ENCODE measurements around the gene ZNF710.

ZNF710 gene

GRCh38 chr15:90126596-90127435 is 125.7 kb downstream of the ZNF710 start:
- no peak for TF ChIP-seq POLR2A (IDR thresholded peaks at IDR 0.05; ENCODE audit: low read length)
- TF ChIP-seq GATA1 (IDR thresholded peaks at IDR 0.05; ENCODE audit: low read depth, low read length), result no peak
- DNase-seq, result no peak

- no peak for DNase-seq
- TF ChIP-seq GATA1 (IDR thresholded peaks at IDR 0.05; ENCODE audit: low read depth, low read length), result no peak
- TF ChIP-seq POLR2A (IDR thresholded peaks at IDR 0.05; ENCODE audit: low read length), result no peak
These were observed 129.2 kb downstream of the ZNF710 start for GRCh38 chr15:90130291-90130690.

Data from erythroblast (primary cell).